ENCODE results near the gene MRPL16. TPM values are rescaled to one million over a fixed set of nuclear protein-coding genes. Genes with fewer than 3 reads are reported as not detected.
"Not testable (repeated sequence)": the region's sequence is repeated elsewhere in the genome, so short reads cannot be mapped to it uniquely, and the experiment has no call there.

MRPL16 gene
- total and polyA plus RNA-seq, 8 donors, result 17.0 to 36.6 (median 21.4) TPM

DNA sequence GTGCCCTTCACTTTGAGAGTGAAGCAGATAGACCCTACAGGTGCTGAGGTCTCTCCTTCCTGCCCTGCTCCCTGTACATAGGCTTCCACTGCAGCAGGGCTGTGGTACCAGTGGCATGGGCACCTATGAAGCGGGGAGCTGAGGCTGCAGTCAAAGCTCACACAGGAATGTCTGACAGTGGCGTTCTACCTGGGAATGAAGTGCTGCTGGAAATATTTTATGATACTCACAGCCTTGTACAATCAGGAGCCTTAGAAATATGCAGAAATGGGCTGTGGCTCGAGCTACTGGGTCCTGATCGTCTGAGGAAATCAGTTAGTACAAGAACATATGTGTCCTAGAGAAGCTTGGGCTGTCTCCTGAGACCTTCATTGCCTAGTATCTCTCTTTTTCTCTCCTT is 24.8 kb downstream of the MRPL16 start:
- Histone ChIP-seq H3K36me3 (no peaks in the 10 kb centered on the region), H3K27me3 (no peaks in the 10 kb centered on the region), H3K9me3 (no peaks in the 10 kb centered on the region), H3K4me1 (peaks cover 15 to 19% (median 18%) of the 10 kb centered on the region in 3 donors), H3K27ac (no peak overlapping the region), H3K4me3 (no peak overlapping the region)
- FAIRE-seq (no peak), DNase-seq (no peak), ATAC-seq (no peak)
- no peak for TF ChIP-seq CTCF (IDR thresholded peaks at IDR 0.05)
- intact Hi-C loops (cut with DNase I), result no loop called here
- WGBS, 2 donors, result 94 to 99% methylated on average over 4 of the region's 4 CpGs

DNA sequence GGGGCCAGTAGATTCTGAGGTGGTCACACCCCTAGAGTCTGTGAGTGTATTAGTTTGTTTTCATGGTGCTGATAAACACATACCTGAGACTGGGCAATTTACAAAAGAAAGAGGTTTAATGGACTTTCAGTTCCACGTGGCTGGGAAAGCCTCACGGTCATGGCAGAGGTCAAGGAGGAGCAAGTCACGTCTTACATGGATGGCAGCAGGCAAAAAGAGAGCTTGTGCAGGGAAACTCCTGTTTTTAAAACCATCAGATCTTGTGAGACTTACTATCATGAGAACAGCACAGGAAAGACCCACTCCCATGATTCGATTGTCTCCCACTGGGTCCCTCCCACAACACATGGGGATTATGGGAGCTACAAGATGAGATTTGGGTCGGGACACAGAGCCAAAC is 26.1 kb downstream of the MRPL16 start:
- H3K27me3 ChIP-seq; FAIRE-seq; intact Hi-C loops (cut with DNase I); H3K4me3 ChIP-seq; ATAC-seq; H3K9me3 ChIP-seq; H3K36me3 ChIP-seq; DNase-seq; H3K27ac ChIP-seq: not testable (repeated sequence)
- peaks cover 15 to 19% (median 18%) of the 10 kb centered on the region in 3 donors for H3K4me1 ChIP-seq
- WGBS, 2 donors, result 94% methylated on average over 5 of the region's 5 CpGs

DNA sequence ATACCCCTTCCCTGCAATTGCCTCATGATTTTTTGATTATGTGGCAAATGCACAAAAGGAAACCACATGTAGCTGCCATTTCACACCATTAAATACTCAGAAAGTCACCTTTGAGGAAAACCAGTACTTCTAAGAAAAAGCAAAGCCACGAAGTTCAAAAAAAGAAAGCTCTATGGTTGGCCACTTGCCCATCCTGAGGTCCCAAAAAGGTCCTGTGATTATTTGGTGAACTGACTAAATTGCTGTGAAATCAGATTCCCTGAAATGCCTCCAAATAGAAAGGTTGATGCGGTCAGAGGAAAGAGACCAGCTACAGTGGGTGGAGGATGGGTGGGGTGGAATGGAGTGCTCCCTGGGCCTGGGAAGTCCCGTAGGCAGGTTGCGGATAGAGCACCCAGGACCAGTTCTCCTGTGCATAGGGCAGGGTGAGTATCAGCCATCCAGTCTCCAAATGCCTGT is 26.9 kb downstream of the MRPL16 start:
- ATAC-seq (no peak), DNase-seq (no peak), FAIRE-seq (no peak)
- Histone ChIP-seq H3K27me3 (no peaks in the 10 kb centered on the region), H3K9me3 (no peaks in the 10 kb centered on the region), H3K36me3 (no peaks in the 10 kb centered on the region), H3K4me3 (no peak overlapping the region), H3K4me1 (peaks cover 15 to 22% (median 19%) of the 10 kb centered on the region in 3 donors), H3K27ac (no peak overlapping the region)
- 87 to 93% methylated on average over 4 of the region's 4 CpGs for WGBS, 2 donors
- no peak for TF ChIP-seq CTCF (IDR thresholded peaks at IDR 0.05)
- intact Hi-C loops (cut with DNase I), result no loop called here

GRCh38 chr11:59782080-59782479 is 28.5 kb downstream of the MRPL16 start:
- intact Hi-C loops (cut with DNase I), result no loop called here

DNA sequence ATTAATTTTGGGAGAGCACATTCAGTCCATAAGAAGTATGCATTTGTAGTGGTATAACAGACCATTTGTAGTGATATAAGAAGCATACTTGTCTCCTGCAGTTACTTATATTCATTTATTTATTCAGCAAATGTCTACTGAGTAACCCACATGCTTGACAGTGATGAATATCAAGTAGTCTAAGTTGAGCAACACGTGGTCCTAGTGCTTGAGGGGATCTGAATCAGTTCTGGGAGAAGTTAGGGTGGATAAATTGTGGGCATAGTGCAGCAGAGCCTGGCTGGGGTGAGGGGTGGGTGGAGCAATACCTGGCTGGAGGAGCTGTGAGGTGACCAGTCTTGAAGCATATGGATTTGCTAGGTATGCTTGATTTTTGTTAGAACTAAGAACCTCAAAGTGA is 31.1 kb downstream of the MRPL16 start:
- no peak for ATAC-seq
- H3K4me1 ChIP-seq, result peaks cover 11 to 25% (median 17%) of the 10 kb centered on the region in 3 donors
- peak overlapping the region in 1 of 4 donors; percentile 45 for H3K27ac ChIP-seq
- FAIRE-seq, result no peak
- WGBS, 2 donors, result 24 to 26% methylated on average over 1 of the region's 1 CpG
- intact Hi-C loops (cut with DNase I), result no loop called here
- H3K36me3 ChIP-seq, result peaks cover 0 to 6% (median 0%) of the 10 kb centered on the region in 3 donors
- no peak for TF ChIP-seq CTCF (IDR thresholded peaks at IDR 0.05)
- H3K9me3 ChIP-seq, result no peaks in the 10 kb centered on the region
- no peaks in the 10 kb centered on the region for H3K27me3 ChIP-seq
- DNase-seq, result no peak
- H3K4me3 ChIP-seq, result no peak overlapping the region

More at GRCh38 chr11:59782080-59782479, 28.5 kb downstream of the MRPL16 start:
- no peak for TF ChIP-seq CTCF (IDR thresholded peaks at IDR 0.05)
- Histone ChIP-seq H3K27me3 (no peaks in the 10 kb centered on the region), H3K27ac (no peak overlapping the region), H3K4me3 (no peak overlapping the region), H3K4me1 (peaks cover 8 to 27% (median 16%) of the 10 kb centered on the region in 3 donors), H3K9me3 (no peaks in the 10 kb centered on the region), H3K36me3 (no peaks in the 10 kb centered on the region)
- ATAC-seq, result no peak
- 89 to 97% methylated on average over 2 of the region's 2 CpGs for WGBS, 2 donors
- FAIRE-seq, result no peak
- no peak for DNase-seq
